GM23248 (cell line): Measurements from ENCODE around the gene SLC13A3. TPM values are rescaled to one million over a fixed set of nuclear protein-coding genes. Genes with fewer than 3 reads are reported as not detected.

Experiments
- DNase-seq: peaks from one replicate; pipeline ENCODE4 v3.0.0-alpha.2; 2015
- H2AFZ ChIP-seq: fragments of 200-600 bp; sonication (generic); 2 replicates; pipeline ENCODE4 v1.6.1; 2016; ENCODE audit warnings: antibody characterized with exemption
- H3F3A ChIP-seq: fragments of 200-600 bp; sonication (generic); 2 replicates; pipeline ENCODE4 v1.6.1; 2016; ENCODE audit warnings: mild to moderate bottlenecking, antibody characterized with exemption, mixed run types; ENCODE audit not compliant: insufficient read depth
- H3K27ac ChIP-seq: fragments of 200-600 bp; sonication (generic); 2 replicates; pipeline ENCODE4 v1.5.1; 2016; ENCODE audit warnings: mild to moderate bottlenecking
- H3K27me3 ChIP-seq: fragments of 200-600 bp; sonication (generic); replicated peaks from 2 replicates; pipeline ENCODE4 v1.6.1; 2016; ENCODE audit warnings: mild to moderate bottlenecking; ENCODE audit not compliant: insufficient read depth
- H3K36me3 ChIP-seq: fragments of 200-600 bp; sonication (generic); 2 replicates; pipeline ENCODE4 v1.6.1; 2016; ENCODE audit warnings: low read depth, mild to moderate bottlenecking
- H3K4me1 ChIP-seq: fragments of 200-600 bp; sonication (generic); 2 replicates; pipeline ENCODE4 v1.6.1; 2016; ENCODE audit warnings: mild to moderate bottlenecking; ENCODE audit not compliant: insufficient read depth
- H3K4me2 ChIP-seq: fragments of 200-600 bp; sonication (generic); one replicate; pipeline ENCODE4 v1.6.1; 2016; ENCODE audit warnings: mild to moderate bottlenecking; ENCODE audit not compliant: unreplicated experiment
- H3K4me3 ChIP-seq: fragments of 200-600 bp; sonication (generic); 2 replicates; pipeline ENCODE4 v1.5.1; 2016; ENCODE audit warnings: mild to moderate bottlenecking
- H3K79me2 ChIP-seq: fragments of 200-600 bp; sonication (generic); 2 replicates; pipeline ENCODE4 v1.6.1; 2016; ENCODE audit warnings: mild to moderate bottlenecking; ENCODE audit not compliant: insufficient read depth
- H3K9ac ChIP-seq: fragments of 200-600 bp; sonication (generic); 2 replicates; pipeline ENCODE4 v1.6.1; 2016; ENCODE audit warnings: mild to moderate bottlenecking
- H3K9me2 ChIP-seq: fragments of 200-600 bp; sonication (generic); 2 replicates; pipeline ENCODE4 v1.6.1; 2016; ENCODE audit warnings: mixed run types, mild to moderate bottlenecking, moderate library complexity; ENCODE audit not compliant: insufficient read depth
- H3K9me3 ChIP-seq: fragments of 200-600 bp; sonication (generic); one replicate; pipeline ENCODE4 v1.6.1; 2017; ENCODE audit warnings: low read depth
- H4K20me1 ChIP-seq: fragments of 200-600 bp; sonication (generic); 2 replicates; pipeline ENCODE4 v1.6.0; 2016; ENCODE audit not compliant: insufficient read depth
- EZH2 ChIP-seq: fragments of 200-600 bp; sonication (generic); IDR thresholded peaks from 2 replicates; pipeline ENCODE4 v1.6.1; 2018; ENCODE audit warnings: antibody characterized with exemption, mild to moderate bottlenecking; ENCODE audit not compliant: insufficient read depth, poor library complexity, severe bottlenecking
- EZH2phosphoT487 ChIP-seq: fragments of 200-600 bp; sonication (generic); IDR thresholded peaks from 2 replicates; pipeline ENCODE4 v1.6.1; 2018; ENCODE audit warnings: antibody characterized with exemption, moderate library complexity, mild to moderate bottlenecking, low read depth; ENCODE audit not compliant: insufficient read depth
- WGBS, 2 experiments: methylation state at CpG; one replicate each; pipeline ENCODE4 v1.1.6; 2015 to 2017; ENCODE audit warnings: low lambda C conversion rate in 2 of 2, low coverage in 1 of 2; ENCODE audit errors: missing lambda C conversion rate in 2 of 2; 5-methylcytosine and 5-hydroxymethylcytosine counted together
- in situ Hi-C: fragments of 300-500 bp; cut with MboI; formaldehyde crosslinking; loops from 2 replicates; pipeline ENCODE4 v1.15.0; 2020
- polyA plus RNA-seq: library from polyadenylated mRNA; unstranded; fragments of >200 nt; fragmentation: Nextera tagmentation; extraction: Ambion mirVana; gene quantifications from 2 replicates; pipeline ENCODE4 v1.2.1, GENCODE V29; 2016
- total RNA-seq: library from RNA; depleted of rRNA; stranded (reverse); fragments of >200 nt; shearing (Covaris generic); gene quantifications from 2 replicates; pipeline ENCODE4 v1.2.3, GENCODE V29; 2014

The SLC13A3 gene
- total and polyA plus RNA-seq, 2 experiments from 2014 or later = 2.4 to 4.6 TPM

GRCh38 chr20:46610145-46610544 lies 41.1 kb downstream of the SLC13A3 start:
- no peaks in the 10 kb centered on the region for H3K9me2 ChIP-seq
- DNase-seq = no peak
- TF ChIP-seq EZH2phosphoT487 (no peak), EZH2 (no peak)
- no peaks in the 10 kb centered on the region for H3K79me2 ChIP-seq
- in situ Hi-C loops = no loop called here
- no peak overlapping the region for H3K27ac ChIP-seq
- no peaks in the 10 kb centered on the region for H3K4me1 ChIP-seq
- 77 to 91% methylated on average over 2 of the region's 2 CpGs for WGBS, 2 experiments
- H3K9me3 ChIP-seq = no peaks in the 10 kb centered on the region
- H3K9ac ChIP-seq = no peak overlapping the region
- H3K27me3 ChIP-seq = no peaks in the 10 kb centered on the region
- H2AFZ ChIP-seq = no peak overlapping the region
- H4K20me1 ChIP-seq = no peaks in the 10 kb centered on the region
- H3K4me2 ChIP-seq = no peak overlapping the region
- no peak overlapping the region for H3K4me3 ChIP-seq
- no peaks in the 10 kb centered on the region for H3F3A ChIP-seq
- no peaks in the 10 kb centered on the region for H3K36me3 ChIP-seq

- H3K4me2 ChIP-seq = no peak overlapping the region
These were observed 42.2 kb downstream of the SLC13A3 start for GRCh38 chr20:46609043-46609442.

GRCh38 chr20:46607849-46608497 lies 43.3 kb downstream of the SLC13A3 start:
- Histone ChIP-seq H3K27ac (no peak overlapping the region), H3K9ac (no peak overlapping the region), H3K27me3 (no peaks in the 10 kb centered on the region), H3K4me3 (no peak overlapping the region), H3K36me3 (no peaks in the 10 kb centered on the region), H3K79me2 (no peaks in the 10 kb centered on the region), H2AFZ (no peak overlapping the region), H3K4me1 (no peaks in the 10 kb centered on the region), H3K9me3 (no peaks in the 10 kb centered on the region), H4K20me1 (no peaks in the 10 kb centered on the region), H3K4me2 (no peak overlapping the region), H3F3A (no peaks in the 10 kb centered on the region), H3K9me2 (no peaks in the 10 kb centered on the region)
- 85 to 86% methylated on average over 8 of the region's 8 CpGs for WGBS, 2 experiments
- in situ Hi-C loops = no loop called here
- TF ChIP-seq EZH2phosphoT487 = no peak
- no peak for TF ChIP-seq EZH2
- DNase-seq = no peak

More at GRCh38 chr20:46609043-46609442, 42.2 kb downstream of the SLC13A3 start:
- H3K79me2 ChIP-seq = no peaks in the 10 kb centered on the region
- H3K27ac ChIP-seq = no peak overlapping the region
- H3K9ac ChIP-seq = no peak overlapping the region
- H3F3A ChIP-seq = no peaks in the 10 kb centered on the region
- no peaks in the 10 kb centered on the region for H3K9me3 ChIP-seq
- 91 to 96% methylated on average over 4 of the region's 4 CpGs for WGBS, 2 experiments
- H3K27me3 ChIP-seq = no peaks in the 10 kb centered on the region
- TF ChIP-seq EZH2 = no peak
- TF ChIP-seq EZH2phosphoT487 = no peak
- no peaks in the 10 kb centered on the region for H3K9me2 ChIP-seq
- no peaks in the 10 kb centered on the region for H3K4me1 ChIP-seq
- in situ Hi-C loops = no loop called here
- H3K4me3 ChIP-seq = no peak overlapping the region
- no peak for DNase-seq
- no peaks in the 10 kb centered on the region for H3K36me3 ChIP-seq
- no peaks in the 10 kb centered on the region for H4K20me1 ChIP-seq
- no peak overlapping the region for H2AFZ ChIP-seq

- Histone ChIP-seq H4K20me1 (no peaks in the 10 kb centered on the region), H3K9me2 (no peaks in the 10 kb centered on the region), H3K27me3 (no peaks in the 10 kb centered on the region), H3F3A (no peaks in the 10 kb centered on the region), H3K79me2 (no peaks in the 10 kb centered on the region), H3K9ac (no peak overlapping the region), H3K4me2 (no peak overlapping the region), H3K4me1 (no peaks in the 10 kb centered on the region), H3K4me3 (no peak overlapping the region), H3K9me3 (no peaks in the 10 kb centered on the region), H3K36me3 (no peaks in the 10 kb centered on the region), H3K27ac (no peak overlapping the region), H2AFZ (no peak overlapping the region)
- DNase-seq = no peak
- TF ChIP-seq EZH2phosphoT487 (no peak), EZH2 (no peak)
- in situ Hi-C loops = no loop called here
- WGBS, 2 experiments = 90 to 93% methylated on average over 4 of the region's 4 CpGs
These were observed 43.9 kb downstream of the SLC13A3 start for GRCh38 chr20:46607191-46607848.
